GM12878 (cell line): ENCODE data around the gene GPR146. TPM values are rescaled to one million over a fixed set of nuclear protein-coding genes. Genes with fewer than 3 reads are reported as not detected.
A peak's percentile ranks its signal among the peaks of the same experiment; 100 is the strongest.

Source experiments
- CHD2 ChIP-seq: IDR thresholded peaks from 2 replicates; pipeline ENCODE4 v1.6.1; 2011; ENCODE audit warnings: low read depth, low read length, improper control_type of control experiment, borderline replicate concordance
- CREB1 ChIP-seq: IDR thresholded peaks from 2 replicates; pipeline ENCODE4 v1.6.1; 2012; ENCODE audit warnings: low read depth, mild to moderate bottlenecking, inconsistent platforms
- EGR1 ChIP-seq, 2 experiments: IDR thresholded peaks; 1 replicate in 1 of 2; 2 replicates in 1 of 2; pipeline ENCODE4 v1.6.1; 2011 to 2012; ENCODE audit warnings: low read depth in 2 of 2, low read length in 2 of 2, borderline replicate concordance in 1 of 2, mild to moderate bottlenecking in 1 of 2, moderate library complexity in 1 of 2
- FOXM1 ChIP-seq: IDR thresholded peaks from 2 replicates; pipeline ENCODE4 v1.6.1; 2012; ENCODE audit warnings: low read depth, mild to moderate bottlenecking, inconsistent platforms, low read length, moderate library complexity
- KAT2A ChIP-seq: conservative IDR thresholded peaks from 2 replicates; pipeline ENCODE4 v1.6.1; 2011; ENCODE audit warnings: low read depth, low read length; ENCODE audit not compliant: control insufficient read depth
- MTA2 ChIP-seq: fragments of 450-650 bp; IDR thresholded peaks from 2 replicates; pipeline ENCODE4 v1.6.1; 2016; ENCODE audit warnings: low read depth, mild to moderate bottlenecking, moderate library complexity
- MTA3 ChIP-seq: IDR thresholded peaks from 2 replicates; pipeline ENCODE4 v1.6.1; 2012; ENCODE audit warnings: low read length, inconsistent platforms, borderline replicate concordance
- PAX8 ChIP-seq: fragments of 450-650 bp; IDR thresholded peaks from 2 replicates; pipeline ENCODE4 v1.6.1; 2017; ENCODE audit warnings: mild to moderate bottlenecking, moderate library complexity
- PBX3 ChIP-seq: IDR thresholded peaks from 2 replicates; pipeline ENCODE4 v1.6.1; 2011; ENCODE audit warnings: mild to moderate bottlenecking, low read depth, low read length, moderate library complexity; ENCODE audit not compliant: insufficient replicate concordance
- PKNOX1 ChIP-seq: fragments of 450-650 bp; IDR thresholded peaks from 2 replicates; pipeline ENCODE4 v1.6.1; 2016; ENCODE audit warnings: mild to moderate bottlenecking
- POLR2A ChIP-seq: IDR thresholded peaks from 2 replicates; pipeline ENCODE4 v1.6.1; 2011; ENCODE audit warnings: low read depth, mild to moderate bottlenecking, low read length
- PRDM15 ChIP-seq: fragments of 450-650 bp; formaldehyde crosslinking; IDR thresholded peaks from 2 replicates; pipeline ENCODE4 v1.4.0; 2020; ENCODE audit warnings: mild to moderate bottlenecking, moderate library complexity
- RELB ChIP-seq: fragments of 450-650 bp; IDR thresholded peaks from 2 replicates; pipeline ENCODE4 v1.6.1; 2017; ENCODE audit warnings: low read depth, mild to moderate bottlenecking, moderate library complexity
- SIN3A ChIP-seq: IDR thresholded peaks from 2 replicates; pipeline ENCODE4 v1.6.1; 2012; ENCODE audit warnings: low read depth, low read length, improper control_type of control experiment
- USF1 ChIP-seq: IDR thresholded peaks from 2 replicates; pipeline ENCODE4 v1.6.1; 2011; ENCODE audit warnings: borderline replicate concordance, low read depth, mild to moderate bottlenecking, moderate library complexity, mixed read lengths, low read length; ENCODE audit not compliant: insufficient read depth; ENCODE audit errors: extremely low read length
- USF2 ChIP-seq: IDR thresholded peaks from 2 replicates; pipeline ENCODE4 v1.6.1; 2011; ENCODE audit warnings: low read depth, low read length, improper control_type of control experiment, borderline replicate concordance
- polyA plus RNA-seq, 11 experiments: library from polyadenylated mRNA; depleted of rRNA in 4 of 11; unstranded in 6 of 11; stranded (reverse) in 5 of 11; fragments of >200 nt; fragmentation: Nextera tagmentation in 4 of 11; fragmentation: Illumina TruSeq in 1 of 11; extraction: Ambion mirVana in 4 of 11; extraction: Trizol in 1 of 11; gene quantifications; 1 replicate in 1 of 11; 2 replicates in 10 of 11; pipeline versions ENCODE4 v1.2.1 to v1.2.3, GENCODE V29; 2011 to 2016; ENCODE audit warnings: inconsistent platforms in 2 of 11, missing spikeins in 2 of 11, low read depth in 1 of 11
- total RNA-seq, 4 experiments: library from RNA; depleted of rRNA in 3 of 4; stranded (reverse); fragments of >200 nt in 3 of 4; fragmentation: Illumina TruSeq in 1 of 4; extraction: Trizol in 1 of 4; gene quantifications; 2 replicates each; pipeline versions ENCODE4 v1.2.1 to v1.2.3, GENCODE V29; 2013 to 2021

The GPR146 gene
- total and polyA plus RNA-seq, 10 of the 15 experiments (the other 5 are each of a cell fraction or from before 2014, with no cell fraction given): 0.19 to 12.0 (median 0.54) TPM; not detected in 2

- no peak for TF ChIP-seq PRDM15 (CRISPR knock-in tag)
- peak; percentile 30; the same call in 1 of the 2 replicates for TF ChIP-seq CREB1
- TF ChIP-seq POLR2A: peak; percentile 62; the same call in 1 of the 2 replicates
- TF ChIP-seq SIN3A: no peak
- TF ChIP-seq FOXM1: peak; percentile 53; the same call in 1 of the 2 replicates
- TF ChIP-seq CHD2: peak; percentile 50; the same call in 1 of the 2 replicates
- no peak for TF ChIP-seq PBX3
- TF ChIP-seq EGR1 (IDR thresholded peaks at IDR 0.05; ENCODE audit: borderline replicate concordance in 1 of 2, low read depth in 2 of 2, low read length in 2 of 2): peak in 1 of 2 experiments; percentile 77; a peak in 2 of 3 replicates
- peak; percentile 22; the same call in 1 of the 2 replicates for TF ChIP-seq PKNOX1
- TF ChIP-seq MTA2: peak; percentile 77
- TF ChIP-seq USF1: no peak
- TF ChIP-seq MTA3: no peak; the same call in 1 of the 2 replicates
- TF ChIP-seq RELB: peak; percentile 90
- no peak for TF ChIP-seq USF2
- no peak for TF ChIP-seq PAX8
- TF ChIP-seq KAT2A: no peak
These were observed 58.9 kb downstream of the GPR146 start (continued) for GRCh38 chr7:1103009-1103788.
